Esophagus muscularis mucosa (tissue), 3 donors: ENCODE data around the gene SPSB2.

Experiments
- POLR2A ChIP-seq: fragments of 450-650 bp; IDR thresholded peaks from one replicate; pipeline ENCODE4 v1.6.1; 2017; ENCODE audit warnings: antibody characterized with exemption, moderate library complexity, mild to moderate bottlenecking, low read depth
- TF ChIP-seq, protein P1 (sequence below), 3 experiments: fragments of 200-600 bp in 2 of 3; fragments of 450-650 bp in 1 of 3; sonication (generic) in 2 of 3; IDR thresholded peaks; one replicate each; pipeline ENCODE4 v1.5.1; 2017 to 2019; ENCODE audit warnings: antibody characterized with exemption in 3 of 3, mild to moderate bottlenecking in 2 of 3, moderate library complexity in 1 of 3

GRCh38 chr12:6830999-6831398 lies 42.1 kb downstream of the SPSB2 start:
- TF ChIP-seq, protein P1, sequence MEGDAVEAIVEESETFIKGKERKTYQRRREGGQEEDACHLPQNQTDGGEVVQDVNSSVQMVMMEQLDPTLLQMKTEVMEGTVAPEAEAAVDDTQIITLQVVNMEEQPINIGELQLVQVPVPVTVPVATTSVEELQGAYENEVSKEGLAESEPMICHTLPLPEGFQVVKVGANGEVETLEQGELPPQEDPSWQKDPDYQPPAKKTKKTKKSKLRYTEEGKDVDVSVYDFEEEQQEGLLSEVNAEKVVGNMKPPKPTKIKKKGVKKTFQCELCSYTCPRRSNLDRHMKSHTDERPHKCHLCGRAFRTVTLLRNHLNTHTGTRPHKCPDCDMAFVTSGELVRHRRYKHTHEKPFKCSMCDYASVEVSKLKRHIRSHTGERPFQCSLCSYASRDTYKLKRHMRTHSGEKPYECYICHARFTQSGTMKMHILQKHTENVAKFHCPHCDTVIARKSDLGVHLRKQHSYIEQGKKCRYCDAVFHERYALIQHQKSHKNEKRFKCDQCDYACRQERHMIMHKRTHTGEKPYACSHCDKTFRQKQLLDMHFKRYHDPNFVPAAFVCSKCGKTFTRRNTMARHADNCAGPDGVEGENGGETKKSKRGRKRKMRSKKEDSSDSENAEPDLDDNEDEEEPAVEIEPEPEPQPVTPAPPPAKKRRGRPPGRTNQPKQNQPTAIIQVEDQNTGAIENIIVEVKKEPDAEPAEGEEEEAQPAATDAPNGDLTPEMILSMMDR (IDR thresholded peaks at IDR 0.05) = no peak
- TF ChIP-seq POLR2A = no peak
